SK-N-SH (cell line): ENCODE measurements around the gene CHTF18. TPM values are rescaled to one million over a fixed set of nuclear protein-coding genes. Genes with fewer than 3 reads are reported as not detected.

Experiments
- CTCF ChIA-PET: fragments of 300-600, 350-600 bp; formaldehyde crosslinking; extraction: SDS; loops from one replicate; lab custom pipeline; 2021; lab: Yijun Ruan, JAX
- POLR2A ChIA-PET: fragments of 350-600 bp; sonication (Branson Sonifier 250); formaldehyde crosslinking; extraction: SDS; loops from one replicate; lab custom pipeline; 2020; ENCODE audit warnings: antibody characterized with exemption, inconsistent platforms; lab: Yijun Ruan, JAX
- DNase-seq: peaks from one replicate; pipeline ENCODE4 v3.0.0; 2012
- H2AFZ ChIP-seq: fragments of 200-600 bp; sonication (generic); 2 replicates; pipeline ENCODE4 v1.8.1; 2016; ENCODE audit warnings: antibody characterized with exemption, mild to moderate bottlenecking, low read depth
- H3F3A ChIP-seq: fragments of 200-600 bp; sonication (generic); replicated peaks from 2 replicates; pipeline ENCODE3; 2016; ENCODE audit warnings: antibody characterized with exemption, mild to moderate bottlenecking; ENCODE audit not compliant: insufficient read depth
- H3K27ac ChIP-seq, 2 experiments: fragments of 200-500 bp in 1 of 2; fragments of 200-600 bp in 1 of 2; sonication (Bioruptor generic) in 1 of 2; sonication (generic), shearing (Covaris generic) in 1 of 2; 2 replicates each; pipeline versions ENCODE4 v1.5.1 to v1.6.1; 2014 to 2016; ENCODE audit warnings: low read depth in 2 of 2, inconsistent platforms in 1 of 2, low read length in 1 of 2, mild to moderate bottlenecking in 1 of 2, mixed read lengths in 1 of 2
- H3K27me3 ChIP-seq: fragments of 200-600 bp; sonication (generic), shearing (Covaris generic); 2 replicates; pipeline ENCODE4 v1.6.1; 2016; ENCODE audit warnings: mixed run types; ENCODE audit not compliant: insufficient read depth
- H3K36me3 ChIP-seq, 2 experiments: fragments of 200-500 bp in 1 of 2; fragments of 200-600 bp in 1 of 2; sonication (Bioruptor generic) in 1 of 2; sonication (generic) in 1 of 2; replicated peaks in 1 of 2; 2 replicates each; pipeline versions ENCODE3 to v1.5.1; 2014 to 2016; ENCODE audit warnings: low read length in 1 of 2, mild to moderate bottlenecking in 1 of 2; ENCODE audit not compliant: insufficient read depth in 2 of 2, control insufficient read depth in 1 of 2
- H3K4me1 ChIP-seq, 2 experiments: fragments of 200-500 bp in 1 of 2; fragments of 200-600 bp in 1 of 2; sonication (Bioruptor generic) in 1 of 2; sonication (generic), shearing (Covaris generic) in 1 of 2; 2 replicates each; pipeline versions ENCODE4 v1.5.1 to v1.6.1; 2014 to 2016; ENCODE audit warnings: low read depth in 1 of 2, low read length in 1 of 2, mixed run types in 1 of 2; ENCODE audit not compliant: insufficient read depth in 2 of 2, control insufficient read depth in 1 of 2
- H3K4me2 ChIP-seq: fragments of 200-600 bp; sonication (generic), shearing (Covaris generic); 2 replicates; pipeline ENCODE4 v1.6.1; 2017; ENCODE audit warnings: mixed run types
- H3K4me3 ChIP-seq, 2 experiments: fragments of 200-500 bp in 1 of 2; fragments of 200-600 bp in 1 of 2; sonication (Bioruptor generic) in 1 of 2; sonication (generic), shearing (Covaris generic) in 1 of 2; 2 replicates each; pipeline versions ENCODE4 v1.5.1 to v1.8.1; 2014 to 2016; ENCODE audit warnings: low read depth in 2 of 2, inconsistent platforms in 1 of 2, low read length in 1 of 2, mild to moderate bottlenecking in 1 of 2, mixed read lengths in 1 of 2, moderate library complexity in 1 of 2
- H3K79me2 ChIP-seq: fragments of 200-600 bp; sonication (generic); 2 replicates; pipeline ENCODE4 v1.8.1; 2017; ENCODE audit warnings: mild to moderate bottlenecking; ENCODE audit not compliant: insufficient read depth
- H3K9ac ChIP-seq: fragments of 200-600 bp; sonication (generic); 2 replicates; pipeline ENCODE4 v1.6.1; 2017; ENCODE audit warnings: mixed run types
- H3K9me2 ChIP-seq: fragments of 200-600 bp; sonication (generic); 2 replicates; pipeline ENCODE4 v1.6.1; 2017; ENCODE audit warnings: mixed run types
- H3K9me3 ChIP-seq: fragments of 200-600 bp; sonication (generic); 2 replicates; pipeline ENCODE4 v1.6.1; 2017; ENCODE audit warnings: mixed run types, mild to moderate bottlenecking, moderate library complexity
- H4K20me1 ChIP-seq: fragments of 200-600 bp; sonication (generic); 2 replicates; pipeline ENCODE4 v1.6.1; 2017; ENCODE audit warnings: mild to moderate bottlenecking, mixed run types; ENCODE audit not compliant: insufficient read depth
- FOSL2 ChIP-seq: IDR thresholded peaks from 2 replicates; pipeline ENCODE4 v1.4.0; 2012; ENCODE audit warnings: low read depth, mild to moderate bottlenecking, moderate library complexity, borderline replicate concordance
- GABPA ChIP-seq: IDR thresholded peaks from 2 replicates; pipeline ENCODE4 v1.4.0; 2012; ENCODE audit warnings: low read depth, mild to moderate bottlenecking
- GATA2 ChIP-seq: sonication (generic); formaldehyde crosslinking; IDR thresholded peaks from 2 replicates; pipeline ENCODE4 v1.5.0; 2020; ENCODE audit warnings: mild to moderate bottlenecking, missing genetic modification reagents
- IRF3 ChIP-seq: fragments of 150-350 bp; IDR thresholded peaks from 2 replicates; pipeline ENCODE4 v1.6.1; 2016; ENCODE audit warnings: mild to moderate bottlenecking, low read depth, low read length
- JUND ChIP-seq: IDR thresholded peaks from 2 replicates; pipeline ENCODE4 v1.4.0; 2012
- MEF2A ChIP-seq: IDR thresholded peaks from 2 replicates; pipeline ENCODE4 v1.4.0; 2012; ENCODE audit warnings: low read depth, borderline replicate concordance
- NFIC ChIP-seq: IDR thresholded peaks from 2 replicates; pipeline ENCODE4 v1.4.0; 2012; ENCODE audit warnings: borderline replicate concordance
- NRF1 ChIP-seq: IDR thresholded peaks from 2 replicates; pipeline ENCODE4 v1.6.1; 2012; ENCODE audit warnings: low read depth, mild to moderate bottlenecking, low read length
- POLR2AphosphoS5 ChIP-seq: IDR thresholded peaks from 2 replicates; pipeline ENCODE4 v1.6.1; 2012; ENCODE audit warnings: low read depth, low read length
- RAD21 ChIP-seq: IDR thresholded peaks from 2 replicates; pipeline ENCODE4 v1.6.1; 2012; ENCODE audit warnings: mild to moderate bottlenecking, low read length
- RCOR1 ChIP-seq: fragments of 150-350 bp; IDR thresholded peaks from 2 replicates; pipeline ENCODE4 v1.6.1; 2017; ENCODE audit warnings: antibody characterized with exemption, low read length
- RFX5 ChIP-seq: IDR thresholded peaks from 2 replicates; pipeline ENCODE4 v1.6.1; 2012; ENCODE audit warnings: mild to moderate bottlenecking, improper control_type of control experiment, low read length
- RXRA ChIP-seq: IDR thresholded peaks from 2 replicates; pipeline ENCODE4 v1.4.0; 2012; ENCODE audit warnings: low read depth, mild to moderate bottlenecking, borderline replicate concordance
- SMC3 ChIP-seq: IDR thresholded peaks from 2 replicates; pipeline ENCODE4 v1.6.1; 2012; ENCODE audit warnings: low read depth, low read length, improper control_type of control experiment
- TAF1 ChIP-seq: IDR thresholded peaks from 2 replicates; pipeline ENCODE4 v1.6.1; 2012; ENCODE audit warnings: low read depth, mild to moderate bottlenecking, low read length, moderate library complexity, borderline replicate concordance
- TCF12 ChIP-seq: IDR thresholded peaks from 2 replicates; pipeline ENCODE4 v1.4.0; 2012
- YY1 ChIP-seq: IDR thresholded peaks from 2 replicates; pipeline ENCODE4 v1.4.0; 2012; ENCODE audit warnings: low read depth, mild to moderate bottlenecking
- WGBS: methylation state at CpG from one replicate; pipeline ENCODE4 v1.1.6; 2017; ENCODE audit warnings: low lambda C conversion rate; 5-methylcytosine and 5-hydroxymethylcytosine counted together
- polyA plus RNA-seq, 3 experiments: library from polyadenylated mRNA; depleted of rRNA; stranded (reverse); fragments of >200 nt; gene quantifications; 2 replicates each; pipeline ENCODE4 v1.2.3, GENCODE V29; 2012
- TF ChIP-seq, protein P1 (sequence below): IDR thresholded peaks from 2 replicates; pipeline ENCODE4 v1.6.1; 2012; ENCODE audit warnings: mild to moderate bottlenecking, low read depth, low read length, moderate library complexity
- TF ChIP-seq, protein P2 (sequence below): fragments of 200-600 bp; sonication (generic); IDR thresholded peaks from 2 replicates; pipeline ENCODE4 v1.6.1; 2017; ENCODE audit warnings: antibody characterized with exemption, mild to moderate bottlenecking, moderate library complexity

The CHTF18 gene
- polyA plus RNA-seq, 1 of the 3 experiments (the other 2 are of a cell fraction), result 17.7 TPM

DNA sequence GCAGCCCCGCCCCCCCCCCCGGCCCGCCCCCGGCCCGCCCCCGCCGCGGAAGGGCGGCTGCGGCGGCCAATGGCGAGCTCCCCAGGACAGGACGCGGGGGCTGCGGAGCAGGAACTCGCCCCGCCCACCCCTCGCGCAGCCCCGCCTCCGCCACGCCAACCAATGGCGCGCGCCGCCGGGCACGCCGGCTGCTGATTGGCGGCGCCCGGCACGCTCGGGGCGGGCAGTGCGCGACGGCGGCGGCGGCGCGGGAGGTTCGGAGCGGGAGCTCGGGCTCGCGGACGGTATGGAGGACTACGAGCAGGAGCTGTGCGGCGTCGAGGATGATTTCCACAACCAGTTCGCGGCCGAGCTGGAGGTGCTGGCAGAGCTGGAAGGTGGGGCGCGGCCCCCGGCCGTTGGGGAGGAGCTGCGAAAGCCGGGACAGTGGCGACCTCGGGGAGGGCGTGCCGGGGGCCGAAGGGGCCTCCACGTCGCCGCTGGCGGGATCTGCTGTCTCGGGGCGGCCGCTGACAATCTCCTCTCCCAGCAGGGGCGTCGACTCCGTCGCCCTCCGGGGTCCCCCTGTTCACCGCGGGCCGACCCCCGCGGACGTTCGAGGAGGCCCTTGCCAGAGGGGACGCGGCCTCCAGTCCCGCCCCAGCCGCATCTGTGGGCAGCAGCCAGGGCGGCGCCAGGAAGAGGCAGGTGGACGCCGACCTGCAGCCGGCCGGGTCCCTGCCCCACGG lies at the start of gene CHTF18 (continued):
- TF ChIP-seq, protein P1, sequence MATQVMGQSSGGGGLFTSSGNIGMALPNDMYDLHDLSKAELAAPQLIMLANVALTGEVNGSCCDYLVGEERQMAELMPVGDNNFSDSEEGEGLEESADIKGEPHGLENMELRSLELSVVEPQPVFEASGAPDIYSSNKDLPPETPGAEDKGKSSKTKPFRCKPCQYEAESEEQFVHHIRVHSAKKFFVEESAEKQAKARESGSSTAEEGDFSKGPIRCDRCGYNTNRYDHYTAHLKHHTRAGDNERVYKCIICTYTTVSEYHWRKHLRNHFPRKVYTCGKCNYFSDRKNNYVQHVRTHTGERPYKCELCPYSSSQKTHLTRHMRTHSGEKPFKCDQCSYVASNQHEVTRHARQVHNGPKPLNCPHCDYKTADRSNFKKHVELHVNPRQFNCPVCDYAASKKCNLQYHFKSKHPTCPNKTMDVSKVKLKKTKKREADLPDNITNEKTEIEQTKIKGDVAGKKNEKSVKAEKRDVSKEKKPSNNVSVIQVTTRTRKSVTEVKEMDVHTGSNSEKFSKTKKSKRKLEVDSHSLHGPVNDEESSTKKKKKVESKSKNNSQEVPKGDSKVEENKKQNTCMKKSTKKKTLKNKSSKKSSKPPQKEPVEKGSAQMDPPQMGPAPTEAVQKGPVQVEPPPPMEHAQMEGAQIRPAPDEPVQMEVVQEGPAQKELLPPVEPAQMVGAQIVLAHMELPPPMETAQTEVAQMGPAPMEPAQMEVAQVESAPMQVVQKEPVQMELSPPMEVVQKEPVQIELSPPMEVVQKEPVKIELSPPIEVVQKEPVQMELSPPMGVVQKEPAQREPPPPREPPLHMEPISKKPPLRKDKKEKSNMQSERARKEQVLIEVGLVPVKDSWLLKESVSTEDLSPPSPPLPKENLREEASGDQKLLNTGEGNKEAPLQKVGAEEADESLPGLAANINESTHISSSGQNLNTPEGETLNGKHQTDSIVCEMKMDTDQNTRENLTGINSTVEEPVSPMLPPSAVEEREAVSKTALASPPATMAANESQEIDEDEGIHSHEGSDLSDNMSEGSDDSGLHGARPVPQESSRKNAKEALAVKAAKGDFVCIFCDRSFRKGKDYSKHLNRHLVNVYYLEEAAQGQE, result no peak
- TF ChIP-seq TAF1, result no peak
- TF ChIP-seq RCOR1, result no peak
- no peak for TF ChIP-seq YY1
- no peak for TF ChIP-seq GATA2
- TF ChIP-seq, protein P2, sequence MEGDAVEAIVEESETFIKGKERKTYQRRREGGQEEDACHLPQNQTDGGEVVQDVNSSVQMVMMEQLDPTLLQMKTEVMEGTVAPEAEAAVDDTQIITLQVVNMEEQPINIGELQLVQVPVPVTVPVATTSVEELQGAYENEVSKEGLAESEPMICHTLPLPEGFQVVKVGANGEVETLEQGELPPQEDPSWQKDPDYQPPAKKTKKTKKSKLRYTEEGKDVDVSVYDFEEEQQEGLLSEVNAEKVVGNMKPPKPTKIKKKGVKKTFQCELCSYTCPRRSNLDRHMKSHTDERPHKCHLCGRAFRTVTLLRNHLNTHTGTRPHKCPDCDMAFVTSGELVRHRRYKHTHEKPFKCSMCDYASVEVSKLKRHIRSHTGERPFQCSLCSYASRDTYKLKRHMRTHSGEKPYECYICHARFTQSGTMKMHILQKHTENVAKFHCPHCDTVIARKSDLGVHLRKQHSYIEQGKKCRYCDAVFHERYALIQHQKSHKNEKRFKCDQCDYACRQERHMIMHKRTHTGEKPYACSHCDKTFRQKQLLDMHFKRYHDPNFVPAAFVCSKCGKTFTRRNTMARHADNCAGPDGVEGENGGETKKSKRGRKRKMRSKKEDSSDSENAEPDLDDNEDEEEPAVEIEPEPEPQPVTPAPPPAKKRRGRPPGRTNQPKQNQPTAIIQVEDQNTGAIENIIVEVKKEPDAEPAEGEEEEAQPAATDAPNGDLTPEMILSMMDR, result no peak
- no peak for TF ChIP-seq FOSL2

- WGBS, result 66% methylated on average over 21 of the region's 38 CpGs
- no peak for TF ChIP-seq GABPA
- no peak for TF ChIP-seq RAD21
- TF ChIP-seq MEF2A, result no peak
- no peak for TF ChIP-seq POLR2AphosphoS5
- no peak for TF ChIP-seq JUND
- TF ChIP-seq NFIC, result no peak
- TF ChIP-seq TCF12, result no peak
- TF ChIP-seq NRF1, result no peak
- no peak for TF ChIP-seq IRF3
- TF ChIP-seq, protein P1, result no peak
- no peak for TF ChIP-seq RXRA
- TF ChIP-seq SMC3, result no peak
- no peak for TF ChIP-seq RFX5
- H3K4me2 ChIP-seq, result peak overlapping the region; percentile 98
- no peak overlapping the region for H3K27ac ChIP-seq
- DNase-seq, result no peak
- POLR2A ChIA-PET, result interaction anchor here (1.0 kb wide), 1 partner anchor 19 kb away, joined by 7 read pairs; no protein-coding TSS in a partner anchor
- H3K4me1 ChIP-seq, result peaks cover 0 to 10% of the 10 kb centered on the region in 2 experiments; a peak in 1 of 4 replicates
- H3K36me3 ChIP-seq, result peaks cover 0 to 22% of the 10 kb centered on the region in 2 experiments
- peak overlapping the region; percentile 78 for H3K9ac ChIP-seq
- H3K27me3 ChIP-seq, result no peaks in the 10 kb centered on the region
- H3K4me3 ChIP-seq, result peak overlapping the region; percentile 85 to 87
- CTCF ChIA-PET, result interaction anchor here (0.6 to 4.5 kb wide), 20 partner anchors 8 to 316 kb away, joined by 3 to 41 read pairs (median 8); partner anchors contain the start of genes ANTKMT, CCDC78 and METRN
- H3K9me2 ChIP-seq, result no peaks in the 10 kb centered on the region
- H3F3A ChIP-seq, result no peaks in the 10 kb centered on the region
- no peaks in the 10 kb centered on the region for H3K9me3 ChIP-seq
- H3K79me2 ChIP-seq, result peaks cover 14% of the 10 kb centered on the region
- no peak overlapping the region for H2AFZ ChIP-seq
- no peaks in the 10 kb centered on the region for H4K20me1 ChIP-seq
Observed at GRCh38 chr16:739560-740458, 48.6 kb upstream of the CHTF18 start.
